ENCODE measurements around the gene HOXC6. TPM values are rescaled to one million over a fixed set of nuclear protein-coding genes. Genes with fewer than 3 reads are reported as not detected.

HOXC6 gene
- total and polyA plus RNA-seq, 7 donors, result not detected

DNA sequence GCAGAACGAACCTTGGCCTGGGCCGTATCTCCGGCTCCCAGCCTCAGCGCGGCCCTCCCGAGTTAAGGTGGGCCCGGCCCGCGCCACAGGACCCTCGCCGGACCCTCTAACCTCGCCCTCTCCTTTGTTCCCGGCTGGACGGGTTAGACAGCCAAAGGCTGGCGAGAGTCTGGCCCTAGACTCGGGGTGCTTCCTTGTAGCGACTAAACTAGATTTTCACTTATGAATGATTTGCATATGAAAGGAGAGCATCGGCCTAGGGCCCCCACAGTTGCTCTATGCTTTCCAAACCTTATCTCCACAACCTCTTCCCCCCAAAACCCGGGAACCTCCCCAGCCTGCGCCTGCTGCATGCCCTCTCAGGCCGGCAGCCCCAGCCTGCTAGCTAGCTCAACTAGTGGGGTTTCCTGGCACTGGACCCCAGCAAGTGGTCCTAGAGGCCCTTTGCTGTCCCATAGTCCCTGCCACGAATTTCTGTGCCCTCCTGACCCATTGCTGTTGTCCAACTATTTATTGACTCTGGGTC lies 6.6 kb downstream of the HOXC6 start:
- intact Hi-C loops (cut with DNase I), result loop anchor here (5.0 kb wide), 1 partner anchor 92 kb away; no protein-coding TSS in a partner anchor
- no peaks in the 10 kb centered on the region for H3K9me3 ChIP-seq
- peaks cover 39 to 100% (median 94%) of the 10 kb centered on the region in 3 donors for H3K27me3 ChIP-seq
- no peak for DNase-seq
- no peak overlapping the region for H3K4me3 ChIP-seq
- TF ChIP-seq, protein P1, sequence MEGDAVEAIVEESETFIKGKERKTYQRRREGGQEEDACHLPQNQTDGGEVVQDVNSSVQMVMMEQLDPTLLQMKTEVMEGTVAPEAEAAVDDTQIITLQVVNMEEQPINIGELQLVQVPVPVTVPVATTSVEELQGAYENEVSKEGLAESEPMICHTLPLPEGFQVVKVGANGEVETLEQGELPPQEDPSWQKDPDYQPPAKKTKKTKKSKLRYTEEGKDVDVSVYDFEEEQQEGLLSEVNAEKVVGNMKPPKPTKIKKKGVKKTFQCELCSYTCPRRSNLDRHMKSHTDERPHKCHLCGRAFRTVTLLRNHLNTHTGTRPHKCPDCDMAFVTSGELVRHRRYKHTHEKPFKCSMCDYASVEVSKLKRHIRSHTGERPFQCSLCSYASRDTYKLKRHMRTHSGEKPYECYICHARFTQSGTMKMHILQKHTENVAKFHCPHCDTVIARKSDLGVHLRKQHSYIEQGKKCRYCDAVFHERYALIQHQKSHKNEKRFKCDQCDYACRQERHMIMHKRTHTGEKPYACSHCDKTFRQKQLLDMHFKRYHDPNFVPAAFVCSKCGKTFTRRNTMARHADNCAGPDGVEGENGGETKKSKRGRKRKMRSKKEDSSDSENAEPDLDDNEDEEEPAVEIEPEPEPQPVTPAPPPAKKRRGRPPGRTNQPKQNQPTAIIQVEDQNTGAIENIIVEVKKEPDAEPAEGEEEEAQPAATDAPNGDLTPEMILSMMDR (IDR thresholded peaks at IDR 0.05), result no peak
- TF ChIP-seq EP300 (IDR thresholded peaks at IDR 0.05) (no peak), POLR2A (IDR thresholded peaks at IDR 0.05) (no peak), POLR2AphosphoS5 (IDR thresholded peaks at IDR 0.05) (no peak)
- WGBS, 2 donors, result 38 to 42% methylated on average over 22 of the region's 22 CpGs
- no peak overlapping the region for H3K27ac ChIP-seq
- H3K36me3 ChIP-seq, result no peaks in the 10 kb centered on the region
- H3K4me1 ChIP-seq, result peaks cover 0 to 29% (median 25%) of the 10 kb centered on the region in 4 donors

- intact Hi-C loops (cut with DNase I), result no loop called here
- WGBS, 2 donors, result 49 to 74% methylated on average over 6 of the region's 6 CpGs
- H3K4me1 ChIP-seq, result peaks cover 0 to 29% (median 25%) of the 10 kb centered on the region in 4 donors
- H3K9me3 ChIP-seq, result no peaks in the 10 kb centered on the region
- no peaks in the 10 kb centered on the region for H3K36me3 ChIP-seq
- no peak for DNase-seq
- H3K27me3 ChIP-seq, result peaks cover 32 to 100% (median 94%) of the 10 kb centered on the region in 3 donors
- no peak overlapping the region for H3K27ac ChIP-seq
- TF ChIP-seq POLR2AphosphoS5 (IDR thresholded peaks at IDR 0.05) (no peak), EP300 (IDR thresholded peaks at IDR 0.05) (no peak), POLR2A (IDR thresholded peaks at IDR 0.05) (no peak)
- TF ChIP-seq, protein P1 (IDR thresholded peaks at IDR 0.05), result no peak
- H3K4me3 ChIP-seq, result no peak overlapping the region
Measured at GRCh38 chr12:54035568-54036264, 7.5 kb downstream of the HOXC6 start.

DNA sequence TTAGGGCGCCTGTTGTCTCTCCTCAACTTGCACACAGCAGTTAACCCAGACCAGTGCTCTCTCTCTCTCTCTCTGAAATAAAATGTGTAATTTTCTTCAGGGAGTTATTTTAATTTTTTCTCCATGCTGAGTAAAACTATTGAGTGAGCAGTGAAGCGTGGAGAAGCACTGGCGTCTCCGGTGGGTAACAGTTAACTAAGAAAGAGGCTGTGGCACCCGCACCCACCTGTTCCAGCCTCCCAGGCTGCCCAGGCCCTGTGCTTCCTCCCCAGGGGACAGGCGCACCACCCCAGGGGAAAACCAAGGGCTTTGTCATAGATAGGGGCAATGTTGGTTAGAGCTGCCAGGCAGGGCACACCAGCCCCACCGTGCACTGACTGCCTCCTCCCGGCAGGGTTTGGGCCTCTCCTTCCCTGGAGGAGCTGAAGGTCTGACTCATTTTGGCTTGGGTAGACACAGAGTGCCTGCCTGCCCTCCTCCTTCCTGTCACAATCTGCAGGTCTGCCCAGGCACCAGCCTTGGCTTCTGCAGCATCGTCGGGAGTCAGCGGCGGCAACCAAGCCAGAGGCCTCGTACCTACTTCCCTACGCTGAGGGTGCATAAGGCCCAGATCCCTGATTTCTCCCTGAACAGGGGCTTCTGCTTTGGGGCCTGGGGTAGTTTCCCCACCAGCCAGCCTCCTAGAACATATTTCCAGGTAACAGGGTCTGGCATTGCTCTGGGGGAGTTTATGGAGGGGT lies 8.6 kb downstream of the HOXC6 start:
- WGBS, 2 donors, result 52 to 58% methylated on average over 14 of the region's 14 CpGs
- Histone ChIP-seq H3K27ac (no peak overlapping the region), H3K36me3 (no peaks in the 10 kb centered on the region), H3K4me3 (no peak overlapping the region), H3K9me3 (no peaks in the 10 kb centered on the region), H3K4me1 (peaks cover 0 to 21% (median 17%) of the 10 kb centered on the region in 4 donors), H3K27me3 (peaks cover 27 to 99% (median 94%) of the 10 kb centered on the region in 3 donors)
- no peak for TF ChIP-seq EP300 (IDR thresholded peaks at IDR 0.05)
- TF ChIP-seq, protein P1 (IDR thresholded peaks at IDR 0.05), result no peak
- no peak for TF ChIP-seq POLR2A (IDR thresholded peaks at IDR 0.05)
- TF ChIP-seq POLR2AphosphoS5 (IDR thresholded peaks at IDR 0.05), result no peak
- DNase-seq, result no peak
- intact Hi-C loops (cut with DNase I), result no loop called here

DNA sequence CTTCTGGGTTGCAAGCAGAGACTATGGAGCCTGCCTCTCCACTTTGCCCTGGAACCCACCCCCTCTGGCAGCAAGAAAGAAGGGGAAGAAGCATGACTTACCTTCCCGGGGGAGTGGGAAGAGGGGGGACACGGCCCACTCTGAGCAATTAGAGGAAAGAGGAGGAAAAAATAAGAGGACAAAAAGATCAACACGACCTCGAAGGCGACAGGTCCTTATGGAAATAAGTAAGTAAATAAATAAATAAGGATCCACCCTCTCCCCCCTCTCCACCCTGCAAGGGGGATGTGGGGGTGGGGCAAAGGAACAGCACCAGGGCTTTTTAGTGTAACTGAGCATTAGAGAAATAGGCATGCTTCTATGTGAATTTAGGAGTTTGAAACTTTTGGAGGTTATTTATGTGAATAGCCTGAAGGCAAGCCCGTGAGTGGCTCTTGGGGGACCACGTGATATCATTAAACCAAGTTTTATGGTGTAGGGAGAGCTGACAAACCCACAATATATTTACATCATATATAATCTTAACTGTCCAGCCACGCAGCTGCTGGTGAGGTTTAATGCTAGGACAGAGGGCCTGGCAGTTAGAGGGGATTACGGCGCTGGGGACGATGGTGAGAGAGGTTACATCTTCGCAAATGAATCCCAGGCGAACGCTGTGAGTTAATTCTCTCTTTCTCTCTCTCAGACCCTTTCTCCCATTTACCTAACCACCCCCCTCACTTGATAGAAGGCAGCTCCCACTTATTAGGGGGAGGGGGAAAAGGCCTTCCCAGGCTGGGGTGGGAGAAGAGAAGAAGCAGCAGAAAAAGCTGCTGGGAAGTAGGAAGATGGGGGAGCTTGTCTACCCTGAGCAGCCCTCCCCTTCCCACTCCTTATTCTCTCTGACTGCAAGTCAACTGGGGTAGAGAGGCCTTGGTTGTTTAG lies 9.4 kb downstream of the HOXC6 start:
- TF ChIP-seq, protein P1 (IDR thresholded peaks at IDR 0.05), result no peak
- TF ChIP-seq POLR2AphosphoS5 (IDR thresholded peaks at IDR 0.05), result no peak
- TF ChIP-seq POLR2A (IDR thresholded peaks at IDR 0.05), result no peak
- TF ChIP-seq EP300 (IDR thresholded peaks at IDR 0.05), result no peak
- intact Hi-C loops (cut with DNase I), result no loop called here
- Histone ChIP-seq H3K4me3 (no peak overlapping the region), H3K36me3 (no peaks in the 10 kb centered on the region), H3K27ac (no peak overlapping the region), H3K4me1 (peaks cover 0 to 21% (median 17%) of the 10 kb centered on the region in 4 donors), H3K9me3 (no peaks in the 10 kb centered on the region), H3K27me3 (peaks cover 29 to 99% (median 95%) of the 10 kb centered on the region in 3 donors)
- WGBS, 2 donors, result 22 to 34% methylated on average over 14 of the region's 14 CpGs
- no peak for DNase-seq
